Measurements from ENCODE around the gene HOXB7.

HOXB7 gene

DNA sequence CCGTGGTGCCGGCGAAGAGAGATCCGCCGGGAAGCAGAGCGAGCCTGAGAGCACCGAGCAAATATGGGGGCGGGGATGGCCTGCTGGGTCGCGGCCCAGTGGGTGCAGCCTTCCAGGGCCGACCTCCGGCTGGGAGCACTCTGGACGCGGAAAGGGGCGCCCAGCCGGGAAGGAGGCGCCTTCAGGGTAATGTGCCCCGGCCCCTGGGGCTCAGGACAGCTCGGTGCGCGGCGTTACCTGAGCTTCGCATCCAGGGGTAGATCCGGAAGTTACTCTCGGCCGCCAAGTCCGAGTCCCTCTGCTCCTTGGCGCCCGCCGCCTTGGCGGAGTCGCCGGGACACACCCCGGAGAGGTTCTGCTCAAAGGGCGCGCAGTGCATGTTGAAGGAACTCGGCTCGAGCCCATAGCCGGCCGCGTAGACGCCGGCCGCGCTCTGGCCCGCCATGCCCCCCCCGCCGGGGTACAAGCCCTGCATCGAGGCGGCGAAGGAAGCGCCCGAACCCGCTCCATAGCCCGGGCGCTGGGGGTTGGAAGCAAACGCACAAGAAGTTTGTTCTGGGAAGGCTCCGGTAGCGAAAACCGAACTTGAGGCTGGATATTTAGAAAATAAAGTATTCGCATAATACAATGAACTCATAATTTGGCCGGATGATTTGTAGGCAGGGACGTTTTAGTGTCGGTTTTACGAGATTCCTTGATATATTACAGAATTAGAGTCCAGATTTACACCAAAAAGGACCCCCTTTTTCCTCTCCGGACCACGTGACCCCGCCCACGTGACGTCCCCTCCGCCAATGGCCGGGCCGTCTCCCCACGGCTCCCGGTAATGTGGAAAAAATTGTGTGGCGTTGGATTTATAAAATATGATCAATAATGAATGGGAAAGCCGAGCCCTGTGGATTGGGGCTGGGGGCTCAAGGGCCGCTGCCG lies at the start of gene HOXB7:
TSS of gene HOXB7 (minus strand) at position 736 of the 930 bp plus-strand sequence. CDS start at position 637, 99 bp downstream.
- DNase-seq (ENCODE audit: low read depth): no peak

DNA sequence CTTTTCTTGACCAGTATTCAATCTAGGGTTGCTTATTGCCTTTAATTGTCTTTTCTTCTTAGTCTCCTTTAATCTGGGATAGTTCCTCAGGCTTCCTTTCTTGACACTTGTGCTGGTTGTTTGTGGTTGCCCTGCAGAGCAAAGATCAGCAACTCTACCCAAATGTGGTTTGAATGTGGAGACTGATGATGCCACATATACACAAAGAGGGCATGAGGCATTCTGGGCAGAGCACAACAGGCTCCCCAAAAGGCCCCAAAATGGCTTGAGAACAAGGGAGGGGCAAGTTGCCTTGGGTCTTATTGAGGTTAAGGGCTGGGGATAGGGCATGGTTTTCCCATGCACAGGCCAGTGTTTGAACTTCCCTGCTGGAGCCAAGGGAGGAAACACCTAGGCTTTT lies 45.1 kb upstream of the HOXB7 start:
- no peak for DNase-seq (ENCODE audit: low read depth)

DNA sequence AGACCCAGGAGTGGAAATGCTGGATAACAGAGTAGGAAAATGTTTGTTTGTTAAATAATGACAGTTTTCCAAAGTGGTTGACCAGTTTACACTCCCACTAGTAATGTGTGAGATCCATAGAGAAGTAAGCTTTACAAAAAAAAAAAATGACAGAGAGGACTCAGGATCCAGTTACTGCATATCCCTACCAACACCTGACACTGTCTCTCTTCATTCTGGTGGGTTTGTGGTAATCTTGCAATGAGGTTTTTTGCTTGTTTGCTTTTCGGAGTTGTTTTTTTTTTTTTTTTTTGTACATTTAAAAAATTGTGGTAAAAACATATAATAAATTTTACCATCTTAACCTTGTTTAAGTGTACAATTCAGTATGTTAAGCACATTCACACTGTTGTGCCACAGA lies 38.9 kb upstream of the HOXB7 start:
- DNase-seq (ENCODE audit: low read depth): no peak

- no peak for DNase-seq (ENCODE audit: low read depth)
Observed at GRCh38 chr17:48647963-48648245, 37.1 kb upstream of the HOXB7 start.

DNA sequence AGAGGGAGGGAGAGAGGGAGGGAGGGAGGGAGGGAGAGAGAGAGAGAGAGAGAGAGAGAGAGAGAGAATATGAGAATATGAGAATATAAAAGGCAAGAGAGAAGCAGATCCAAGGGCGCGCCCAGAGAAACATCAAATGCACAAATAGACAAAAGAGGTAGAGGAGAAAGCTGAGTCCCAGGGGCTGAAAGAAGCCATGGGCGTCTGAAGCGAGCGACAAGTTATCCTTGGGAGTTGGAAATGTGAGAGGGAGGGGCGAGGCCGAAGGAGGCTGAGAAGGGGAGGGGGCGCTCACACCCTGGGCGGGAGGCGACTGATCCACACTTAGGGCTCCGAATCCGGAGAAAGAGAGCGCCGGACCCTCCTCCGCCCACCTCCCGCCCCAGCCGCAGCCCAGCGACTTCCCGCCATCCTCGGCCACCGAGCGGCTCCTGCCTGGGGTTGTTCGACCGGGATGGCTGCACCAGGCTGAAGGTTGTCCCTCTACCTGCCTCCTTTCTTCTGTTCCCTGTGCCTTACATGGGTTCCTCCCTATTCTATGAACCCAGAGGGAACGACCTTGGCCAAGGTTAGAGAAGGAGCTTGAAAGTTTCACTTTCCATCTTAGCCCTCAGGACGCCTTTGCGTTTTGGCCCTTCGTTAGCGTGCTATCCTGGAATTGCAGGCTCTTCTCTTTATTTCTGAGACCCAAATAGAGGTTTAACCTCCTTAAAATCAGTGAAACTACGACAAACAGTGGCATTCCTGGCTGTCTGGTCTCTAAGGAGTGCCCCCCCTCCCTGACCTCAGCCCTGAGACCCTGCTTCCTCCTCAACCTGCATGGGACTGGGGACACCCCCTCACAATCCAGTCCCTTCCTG lies 36.5 kb upstream of the HOXB7 start:
- no peak for DNase-seq (ENCODE audit: low read depth)

- DNase-seq (ENCODE audit: low read depth): no peak
Observed at GRCh38 chr17:48646183-48647102, 35.6 kb upstream of the HOXB7 start.

- no peak for DNase-seq (ENCODE audit: low read depth)
Observed at GRCh38 chr17:48645639-48646182, 34.9 kb upstream of the HOXB7 start.

GRCh38 chr17:48644910-48645557 lies 34.2 kb upstream of the HOXB7 start:
- DNase-seq (ENCODE audit: low read depth): no peak

DNA sequence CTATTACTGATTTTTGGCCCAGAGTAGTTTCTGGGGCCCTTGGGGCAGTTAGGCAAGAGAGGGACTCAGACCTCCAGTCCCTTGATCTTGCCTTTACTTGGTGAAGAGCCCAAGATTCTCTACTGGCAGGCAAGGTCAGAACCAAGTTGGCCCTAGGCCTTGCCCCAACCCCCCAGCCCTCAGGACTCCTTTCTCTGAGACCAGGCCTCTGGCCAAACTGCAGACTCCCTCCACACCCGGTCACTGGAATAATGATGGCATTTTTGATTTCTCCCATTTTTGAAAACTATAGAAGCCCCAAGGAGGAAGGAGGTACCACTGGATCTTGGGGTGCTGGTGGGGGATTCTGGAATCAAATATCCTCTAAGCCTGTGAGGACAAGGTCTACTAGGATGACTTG lies 33.3 kb upstream of the HOXB7 start:
- DNase-seq (ENCODE audit: low read depth): no peak

DNA sequence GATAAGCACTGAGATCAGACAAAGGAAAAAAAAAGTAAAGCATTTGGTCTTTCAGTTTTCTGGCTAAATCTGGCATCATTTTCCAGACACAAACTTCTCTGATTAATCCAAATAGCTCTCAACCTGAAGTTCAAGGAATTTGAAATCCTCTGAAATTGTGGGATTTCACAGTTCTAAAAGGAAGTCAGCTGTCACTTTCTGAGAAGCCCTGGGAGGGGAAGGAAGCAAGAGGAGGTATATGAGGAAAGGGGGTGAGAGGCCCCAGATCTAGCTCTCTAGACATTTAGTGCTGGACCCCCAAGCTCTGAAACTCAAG lies 32.8 kb upstream of the HOXB7 start:
- no peak for DNase-seq (ENCODE audit: low read depth)

- DNase-seq (ENCODE audit: low read depth): no peak
Observed at GRCh38 chr17:48642843-48643696, 32.3 kb upstream of the HOXB7 start.

DNA sequence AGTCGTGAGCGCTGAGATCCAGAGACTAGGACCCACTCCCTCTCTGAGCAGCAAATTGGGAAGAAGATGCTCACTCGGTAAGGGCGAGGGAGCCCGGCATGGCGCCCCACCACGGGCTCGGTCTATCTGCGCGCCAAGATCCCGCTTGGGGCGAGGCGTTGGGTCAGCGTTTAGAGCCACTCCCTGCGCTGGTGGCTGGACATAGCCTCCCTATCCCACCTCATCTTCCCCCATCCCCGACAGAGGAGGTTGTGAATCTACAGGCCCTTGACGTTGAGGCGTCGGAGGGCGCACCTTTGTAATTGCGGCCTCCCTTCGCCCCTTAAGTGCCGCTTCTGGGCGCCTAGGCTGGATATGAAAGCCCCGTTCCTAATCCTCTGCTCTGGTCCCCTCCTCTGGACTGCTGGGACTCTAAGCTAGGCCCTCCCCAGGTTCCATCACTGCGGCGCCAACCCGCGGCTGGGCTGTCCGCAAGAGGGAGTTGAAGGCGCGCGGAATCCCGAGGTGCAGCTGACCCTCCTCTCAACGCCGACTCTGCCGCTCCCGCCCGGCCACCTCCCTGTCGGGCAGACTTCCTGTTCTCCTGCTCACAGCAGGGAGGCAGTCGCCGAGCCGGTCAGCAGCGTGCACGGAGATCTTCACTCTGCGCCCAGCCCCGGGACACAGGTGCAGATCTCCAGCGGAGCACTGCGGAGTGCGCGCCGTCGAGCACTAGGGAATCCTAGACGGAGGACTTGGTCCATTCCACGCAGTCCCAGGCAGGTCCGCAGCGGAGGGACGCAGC lies 31.4 kb upstream of the HOXB7 start:
- no peak for DNase-seq (ENCODE audit: low read depth)

GRCh38 chr17:48641541-48642058 lies 30.8 kb upstream of the HOXB7 start:
- no peak for DNase-seq (ENCODE audit: low read depth)

GRCh38 chr17:48640858-48641180 lies 30.0 kb upstream of the HOXB7 start:
- no peak for DNase-seq (ENCODE audit: low read depth)

GRCh38 chr17:48639982-48640857 lies 29.4 kb upstream of the HOXB7 start:
- DNase-seq (ENCODE audit: low read depth): no peak

GRCh38 chr17:48639136-48639535 lies 28.3 kb upstream of the HOXB7 start:
- no peak for DNase-seq (ENCODE audit: low read depth)

GRCh38 chr17:48637323-48638260 lies 26.8 kb upstream of the HOXB7 start:
- DNase-seq (ENCODE audit: low read depth): no peak
